ENCODE results near the gene ETV6.

GRCh38 chr12:11717519-11717961 lies 68.1 kb downstream of the ETV6 start:
- TF ChIP-seq HMGXB4 (CRISPR knock-in tag; IDR thresholded peaks at IDR 0.05; ENCODE audit: borderline replicate concordance) (no peak), MAX (IDR thresholded peaks at IDR 0.05) (no peak), SREBF2 (IDR thresholded peaks at IDR 0.05) (no peak), HDAC2 (IDR thresholded peaks at IDR 0.05) (no peak), JUN (IDR thresholded peaks at IDR 0.05) (no peak)

Data from A549 (cell line).